C4-2B (cell line): ENCODE data around the gene SYNE2.

Source experiments
- H3K27ac ChIP-seq: fragments of 450-650 bp; 2 replicates; pipeline ENCODE4 v1.5.1; 2017
- ZFX ChIP-seq: fragments of 450-650 bp; IDR thresholded peaks from 2 replicates; pipeline ENCODE4 v1.6.1; 2017
- TF ChIP-seq, protein P1 (sequence below): fragments of 450-650 bp; conservative IDR thresholded peaks from 2 replicates; pipeline ENCODE4 v1.5.1; 2017; ENCODE audit warnings: mild to moderate bottlenecking

SYNE2 gene

DNA sequence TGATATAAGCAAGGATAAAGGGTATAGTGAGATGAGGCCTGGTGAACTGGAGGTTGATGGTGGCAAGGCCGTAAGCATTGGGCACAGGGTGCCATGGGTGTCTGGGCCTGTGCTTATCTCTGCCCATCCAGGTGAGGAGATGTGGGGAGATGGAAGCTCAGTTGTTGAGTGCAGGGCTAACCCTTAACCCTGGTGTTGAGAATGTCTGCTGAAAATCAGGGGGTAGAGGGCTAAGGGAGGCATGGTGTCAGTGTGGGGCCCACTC is 86.1 kb downstream of the SYNE2 start:
- TF ChIP-seq, protein P1, sequence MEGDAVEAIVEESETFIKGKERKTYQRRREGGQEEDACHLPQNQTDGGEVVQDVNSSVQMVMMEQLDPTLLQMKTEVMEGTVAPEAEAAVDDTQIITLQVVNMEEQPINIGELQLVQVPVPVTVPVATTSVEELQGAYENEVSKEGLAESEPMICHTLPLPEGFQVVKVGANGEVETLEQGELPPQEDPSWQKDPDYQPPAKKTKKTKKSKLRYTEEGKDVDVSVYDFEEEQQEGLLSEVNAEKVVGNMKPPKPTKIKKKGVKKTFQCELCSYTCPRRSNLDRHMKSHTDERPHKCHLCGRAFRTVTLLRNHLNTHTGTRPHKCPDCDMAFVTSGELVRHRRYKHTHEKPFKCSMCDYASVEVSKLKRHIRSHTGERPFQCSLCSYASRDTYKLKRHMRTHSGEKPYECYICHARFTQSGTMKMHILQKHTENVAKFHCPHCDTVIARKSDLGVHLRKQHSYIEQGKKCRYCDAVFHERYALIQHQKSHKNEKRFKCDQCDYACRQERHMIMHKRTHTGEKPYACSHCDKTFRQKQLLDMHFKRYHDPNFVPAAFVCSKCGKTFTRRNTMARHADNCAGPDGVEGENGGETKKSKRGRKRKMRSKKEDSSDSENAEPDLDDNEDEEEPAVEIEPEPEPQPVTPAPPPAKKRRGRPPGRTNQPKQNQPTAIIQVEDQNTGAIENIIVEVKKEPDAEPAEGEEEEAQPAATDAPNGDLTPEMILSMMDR: no peak
- no peak for TF ChIP-seq ZFX
- no peak overlapping the region for H3K27ac ChIP-seq

DNA sequence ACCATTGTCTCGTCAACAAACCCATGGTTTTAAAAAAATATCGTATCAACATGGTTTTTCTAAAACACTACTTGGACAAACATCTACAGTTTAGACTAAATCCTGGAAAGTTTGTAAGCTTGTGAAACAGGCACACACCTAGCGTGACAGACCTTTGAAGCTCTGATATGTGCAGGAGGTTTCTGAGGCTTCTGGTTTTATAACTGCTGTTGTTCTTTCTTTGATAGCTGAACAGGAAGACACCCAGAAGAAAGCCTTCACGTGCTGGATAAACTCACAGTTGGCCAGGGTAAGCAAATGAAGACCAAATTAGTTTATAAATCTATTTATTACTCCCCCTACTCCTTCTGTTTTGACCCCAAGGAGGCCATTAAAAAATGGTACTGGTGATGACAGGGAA is 87.6 kb downstream of the SYNE2 start:
- H3K27ac ChIP-seq: no peak overlapping the region
- no peak for TF ChIP-seq ZFX
- TF ChIP-seq, protein P1: no peak

DNA sequence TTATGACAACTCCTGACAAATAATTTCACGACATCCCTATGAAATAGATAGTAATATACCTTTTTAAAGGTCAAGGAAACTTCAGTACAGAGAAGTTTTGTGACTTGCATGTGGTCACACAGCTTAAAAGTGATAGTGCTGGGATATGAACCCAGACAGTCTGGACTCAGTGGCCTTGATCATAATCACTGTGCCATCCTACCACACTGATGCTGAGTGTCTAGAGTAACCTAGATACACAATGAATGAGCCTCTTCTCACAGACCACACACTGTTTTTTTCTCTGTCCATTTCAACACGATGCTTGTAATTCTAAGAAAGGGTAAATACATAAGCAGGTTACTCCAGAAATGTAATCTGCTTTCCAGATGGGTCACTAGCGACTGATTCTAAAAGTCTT is 88.2 kb downstream of the SYNE2 start:
- no peak overlapping the region for H3K27ac ChIP-seq
- TF ChIP-seq ZFX: no peak
- TF ChIP-seq, protein P1: no peak

DNA sequence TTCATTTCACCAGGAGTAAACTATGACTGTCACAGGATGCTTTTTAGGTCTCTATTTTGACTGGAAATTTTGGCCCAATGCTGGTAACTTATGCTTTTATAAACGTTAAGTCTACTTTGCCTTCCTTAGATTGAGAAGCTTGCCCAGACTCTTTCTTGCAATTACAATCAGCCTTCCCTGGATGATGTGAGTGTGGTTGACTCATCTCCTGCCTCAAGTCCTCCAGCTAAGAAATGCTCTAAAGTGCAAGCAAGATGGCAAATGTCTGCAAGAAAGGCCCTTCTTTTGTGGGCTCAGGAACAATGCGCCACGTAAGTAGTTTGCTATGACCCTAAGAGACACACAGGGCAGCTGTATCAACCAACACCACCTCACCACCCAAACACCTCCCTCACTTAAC is 96.9 kb downstream of the SYNE2 start:
- no peak overlapping the region for H3K27ac ChIP-seq
- no peak for TF ChIP-seq ZFX
- TF ChIP-seq, protein P1: no peak

DNA sequence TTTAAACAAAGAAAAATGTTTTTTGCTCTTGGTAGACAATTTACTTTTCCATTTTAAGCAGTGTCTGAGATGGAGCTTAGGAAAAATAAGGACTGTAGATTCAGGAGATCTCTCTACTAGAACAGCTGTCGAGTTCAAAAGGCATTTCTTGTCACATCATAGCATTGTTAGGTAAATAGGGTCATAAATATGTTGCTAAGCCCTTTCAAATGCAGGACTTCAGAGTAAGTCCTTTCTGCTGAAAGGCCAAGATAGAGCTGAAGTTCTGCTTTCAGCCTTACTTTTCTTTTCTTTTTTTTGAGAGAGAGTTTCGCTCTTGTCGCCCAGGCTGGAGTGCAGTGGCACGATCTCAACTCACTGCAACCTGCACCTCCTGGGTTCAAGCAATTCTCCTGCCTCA is 98.2 kb downstream of the SYNE2 start:
- TF ChIP-seq, protein P1: no peak
- no peak for TF ChIP-seq ZFX
- no peak overlapping the region for H3K27ac ChIP-seq

DNA sequence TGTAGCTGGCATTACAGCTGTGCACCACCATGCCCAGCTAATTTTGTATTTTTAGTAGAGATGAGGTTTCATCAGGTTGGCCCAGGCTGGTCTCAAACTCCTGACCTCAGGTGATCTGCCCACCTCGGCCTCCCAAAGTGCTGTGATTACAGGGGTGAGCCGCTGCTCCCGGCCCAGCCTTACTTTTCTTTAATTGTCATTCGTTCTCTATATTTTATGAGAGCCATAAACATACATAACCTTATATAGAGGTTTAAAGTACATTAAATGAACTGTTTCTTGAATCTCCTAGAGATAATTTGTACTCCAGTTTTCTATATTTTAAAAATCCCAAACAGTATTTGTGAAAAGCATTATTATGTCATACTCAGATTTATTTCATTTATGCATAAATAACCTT is 98.6 kb downstream of the SYNE2 start:
- H3K27ac ChIP-seq: no peak overlapping the region
- TF ChIP-seq, protein P1: no peak
- no peak for TF ChIP-seq ZFX

DNA sequence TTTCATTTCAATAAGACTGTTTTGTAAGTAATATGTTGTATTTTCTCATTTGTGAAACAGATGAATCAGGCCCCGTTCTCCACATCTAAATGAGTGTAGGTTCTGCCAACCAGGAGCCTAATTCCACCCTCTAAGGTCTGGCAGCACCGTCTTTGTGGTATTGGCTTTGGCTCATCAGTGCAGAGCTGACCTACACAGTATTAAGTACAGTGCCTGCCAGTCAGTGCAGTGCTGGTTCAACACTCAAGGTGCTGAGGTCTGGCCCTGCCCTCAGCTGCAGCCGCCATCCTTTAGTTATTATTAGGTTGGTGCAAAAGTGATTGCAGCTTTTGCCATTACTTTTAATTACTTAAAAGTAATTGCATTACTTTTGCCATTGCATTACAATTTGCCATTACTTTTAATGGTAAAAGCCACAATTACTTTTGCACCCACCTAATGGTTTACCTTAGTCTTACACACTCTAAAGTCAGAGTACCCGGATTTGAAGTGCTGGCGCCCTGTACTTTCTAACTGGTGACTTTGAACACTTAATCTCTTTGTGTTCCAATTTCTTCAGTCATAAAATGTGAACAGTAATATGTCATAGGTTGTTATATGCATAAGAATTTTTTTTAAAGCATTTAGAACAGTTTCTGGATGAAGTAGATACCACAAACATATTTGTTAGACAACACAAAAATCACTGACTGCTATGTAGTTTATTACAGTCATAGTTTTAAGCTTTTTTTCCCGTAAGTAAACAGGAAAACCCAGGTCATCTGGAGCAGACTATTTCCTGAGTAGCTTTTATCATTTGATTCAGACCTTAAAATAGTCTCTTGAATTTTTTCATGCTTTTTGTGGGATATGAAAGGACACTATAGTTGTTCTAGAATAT is 99.5 kb downstream of the SYNE2 start:
- TF ChIP-seq ZFX: no peak
- TF ChIP-seq, protein P1: no peak
- H3K27ac ChIP-seq: no peak overlapping the region
